PC-3 (cell line): Measurements from ENCODE around the gene NLRP9.

Experiments used
- EZH2 ChIP-seq: fragments of 300-600 bp; sonication (generic); IDR thresholded peaks from one replicate; pipeline ENCODE4 v1.6.1; 2017; ENCODE audit warnings: antibody characterized with exemption, mild to moderate bottlenecking, low read length; ENCODE audit not compliant: unreplicated experiment
- TF ChIP-seq, protein P1 (sequence below): fragments of 300-600 bp; sonication (generic); conservative IDR thresholded peaks from 2 replicates; pipeline ENCODE4 v1.5.1; 2017; ENCODE audit warnings: antibody characterized with exemption, low read depth, mild to moderate bottlenecking, low read length

DNA sequence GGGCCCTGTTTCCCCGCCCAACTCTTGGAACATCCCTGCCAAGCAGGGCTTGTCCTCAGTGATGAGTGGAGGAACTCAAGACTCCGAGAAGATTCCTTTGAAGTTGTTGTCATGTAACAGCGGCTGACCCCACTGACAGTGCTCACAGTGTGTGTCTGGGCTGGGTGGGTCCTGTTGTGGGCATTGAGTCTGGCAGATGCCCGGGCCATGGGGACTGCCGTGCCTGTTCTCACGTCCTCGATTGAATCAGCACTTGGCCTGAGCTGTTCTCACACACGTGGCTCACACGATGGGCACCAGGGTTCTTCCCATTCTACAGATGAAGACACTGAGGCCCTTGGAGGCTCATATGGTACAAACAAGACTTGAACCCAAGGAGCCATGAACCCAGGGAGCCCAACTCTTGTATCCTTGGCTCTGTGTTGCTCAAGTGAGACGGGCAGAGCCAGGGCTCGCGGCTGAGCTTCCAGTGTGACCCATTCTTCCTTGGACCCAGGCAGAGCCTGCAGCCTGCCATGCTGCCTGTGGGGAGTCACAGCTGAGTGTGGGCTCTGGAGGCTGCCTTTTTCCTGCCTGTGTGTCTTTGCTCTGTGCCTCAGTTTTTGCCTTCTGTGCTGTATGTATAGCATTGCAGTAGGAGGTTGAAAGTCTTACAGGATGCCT, 71.7 kb downstream of the NLRP9 start:
- TF ChIP-seq, protein P1, sequence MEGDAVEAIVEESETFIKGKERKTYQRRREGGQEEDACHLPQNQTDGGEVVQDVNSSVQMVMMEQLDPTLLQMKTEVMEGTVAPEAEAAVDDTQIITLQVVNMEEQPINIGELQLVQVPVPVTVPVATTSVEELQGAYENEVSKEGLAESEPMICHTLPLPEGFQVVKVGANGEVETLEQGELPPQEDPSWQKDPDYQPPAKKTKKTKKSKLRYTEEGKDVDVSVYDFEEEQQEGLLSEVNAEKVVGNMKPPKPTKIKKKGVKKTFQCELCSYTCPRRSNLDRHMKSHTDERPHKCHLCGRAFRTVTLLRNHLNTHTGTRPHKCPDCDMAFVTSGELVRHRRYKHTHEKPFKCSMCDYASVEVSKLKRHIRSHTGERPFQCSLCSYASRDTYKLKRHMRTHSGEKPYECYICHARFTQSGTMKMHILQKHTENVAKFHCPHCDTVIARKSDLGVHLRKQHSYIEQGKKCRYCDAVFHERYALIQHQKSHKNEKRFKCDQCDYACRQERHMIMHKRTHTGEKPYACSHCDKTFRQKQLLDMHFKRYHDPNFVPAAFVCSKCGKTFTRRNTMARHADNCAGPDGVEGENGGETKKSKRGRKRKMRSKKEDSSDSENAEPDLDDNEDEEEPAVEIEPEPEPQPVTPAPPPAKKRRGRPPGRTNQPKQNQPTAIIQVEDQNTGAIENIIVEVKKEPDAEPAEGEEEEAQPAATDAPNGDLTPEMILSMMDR = no peak
- no peak for TF ChIP-seq EZH2
